ENCODE results near the gene MAGI1. TPM values are rescaled to one million over a fixed set of nuclear protein-coding genes. Genes with fewer than 3 reads are reported as not detected.

MAGI1 gene
- total and polyA plus RNA-seq, 12 donors, result 5.7 to 58.2 (median 37.7) TPM

DNA sequence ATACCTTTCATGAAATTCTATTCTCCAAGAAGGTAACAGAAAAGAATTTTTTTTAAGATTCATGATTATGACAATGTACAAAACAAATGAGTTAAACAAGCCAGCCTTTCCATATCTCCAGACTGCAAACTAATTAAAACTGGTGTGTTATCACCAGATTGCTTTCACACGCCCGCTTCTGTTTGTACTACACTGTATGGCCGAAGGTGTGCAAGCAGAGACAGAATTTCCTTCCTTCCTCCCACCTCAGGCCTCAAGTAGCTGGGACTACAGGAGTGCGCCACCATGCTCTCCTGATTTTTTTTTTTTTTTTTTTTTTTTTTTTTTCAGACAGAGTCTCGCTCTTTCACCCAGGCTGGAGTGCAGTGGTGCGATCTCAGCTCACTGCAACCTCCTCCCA is 400.4 kb downstream of the MAGI1 start:
- Histone ChIP-seq H3K27me3 (no peaks in the 10 kb centered on the region), H3K36me3 (no peaks in the 10 kb centered on the region), H3K4me1 (peaks cover 0 to 47% (median 17%) of the 10 kb centered on the region in 9 donors), H3K4me3 (no peak overlapping the region), H3K27ac (no peak overlapping the region), H3K9me3 (no peaks in the 10 kb centered on the region)
- ATAC-seq (no peak), DNase-seq (no peak)
- WGBS, 2 donors, result 85 to 88% methylated on average over 6 of the region's 6 CpGs
- TF ChIP-seq, protein P1, sequence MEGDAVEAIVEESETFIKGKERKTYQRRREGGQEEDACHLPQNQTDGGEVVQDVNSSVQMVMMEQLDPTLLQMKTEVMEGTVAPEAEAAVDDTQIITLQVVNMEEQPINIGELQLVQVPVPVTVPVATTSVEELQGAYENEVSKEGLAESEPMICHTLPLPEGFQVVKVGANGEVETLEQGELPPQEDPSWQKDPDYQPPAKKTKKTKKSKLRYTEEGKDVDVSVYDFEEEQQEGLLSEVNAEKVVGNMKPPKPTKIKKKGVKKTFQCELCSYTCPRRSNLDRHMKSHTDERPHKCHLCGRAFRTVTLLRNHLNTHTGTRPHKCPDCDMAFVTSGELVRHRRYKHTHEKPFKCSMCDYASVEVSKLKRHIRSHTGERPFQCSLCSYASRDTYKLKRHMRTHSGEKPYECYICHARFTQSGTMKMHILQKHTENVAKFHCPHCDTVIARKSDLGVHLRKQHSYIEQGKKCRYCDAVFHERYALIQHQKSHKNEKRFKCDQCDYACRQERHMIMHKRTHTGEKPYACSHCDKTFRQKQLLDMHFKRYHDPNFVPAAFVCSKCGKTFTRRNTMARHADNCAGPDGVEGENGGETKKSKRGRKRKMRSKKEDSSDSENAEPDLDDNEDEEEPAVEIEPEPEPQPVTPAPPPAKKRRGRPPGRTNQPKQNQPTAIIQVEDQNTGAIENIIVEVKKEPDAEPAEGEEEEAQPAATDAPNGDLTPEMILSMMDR (IDR thresholded peaks at IDR 0.05), result no peak
- intact Hi-C loops (cut with DNase I), result no loop called here

- ATAC-seq (no peak), DNase-seq (no peak)
- WGBS, 2 donors, result 54 to 55% methylated on average over 3 of the region's 3 CpGs
- peaks cover 0 to 29% (median 7%) of the 10 kb centered on the region in 9 donors for H3K4me1 ChIP-seq
- intact Hi-C loops (cut with DNase I), result no loop called here
- H3K27ac ChIP-seq, result no peak overlapping the region
- H3K4me3 ChIP-seq, result no peak overlapping the region
- TF ChIP-seq, protein P1 (IDR thresholded peaks at IDR 0.05), result no peak
- H3K9me3 ChIP-seq, result no peaks in the 10 kb centered on the region
- H3K36me3 ChIP-seq, result no peaks in the 10 kb centered on the region
- H3K27me3 ChIP-seq, result no peaks in the 10 kb centered on the region
Measured at GRCh38 chr3:65636326-65636725, 402.4 kb downstream of the MAGI1 start.

GRCh38 chr3:65635657-65636056 is 403.1 kb downstream of the MAGI1 start:
- H3K4me1 ChIP-seq, result peaks cover 0 to 22% (median 6%) of the 10 kb centered on the region in 9 donors
- no peaks in the 10 kb centered on the region for H3K27me3 ChIP-seq
- H3K27ac ChIP-seq, result no peak overlapping the region
- no peak for DNase-seq
- no peak for ATAC-seq
- WGBS, 2 donors, result 82 to 93% methylated on average over 2 of the region's 2 CpGs
- TF ChIP-seq, protein P1 (IDR thresholded peaks at IDR 0.05), result no peak
- no peaks in the 10 kb centered on the region for H3K36me3 ChIP-seq
- intact Hi-C loops (cut with DNase I), result no loop called here
- H3K9me3 ChIP-seq, result no peaks in the 10 kb centered on the region
- no peak overlapping the region for H3K4me3 ChIP-seq

- DNase-seq, result no peak
- Histone ChIP-seq H3K4me1 (peaks cover 0 to 19% (median 0%) of the 10 kb centered on the region in 9 donors), H3K27ac (no peak overlapping the region), H3K4me3 (no peak overlapping the region), H3K36me3 (no peaks in the 10 kb centered on the region), H3K27me3 (no peaks in the 10 kb centered on the region), H3K9me3 (no peaks in the 10 kb centered on the region)
- TF ChIP-seq, protein P1 (IDR thresholded peaks at IDR 0.05), result no peak
- intact Hi-C loops (cut with DNase I), result no loop called here
- WGBS, 2 donors, result 64 to 70% methylated on average over 7 of the region's 7 CpGs
- no peak for ATAC-seq
Measured at GRCh38 chr3:65633018-65633638, 405.6 kb downstream of the MAGI1 start.
